ENCODE measurements around the gene ROMO1. TPM values are rescaled to one million over a fixed set of nuclear protein-coding genes. Genes with fewer than 3 reads are reported as not detected.
A peak's percentile ranks its signal among the peaks of the same experiment; 100 is the strongest.
"Not testable (repeated sequence)": the region's sequence is repeated elsewhere in the genome, so short reads cannot be mapped to it uniquely, and the experiment has no call there.

The ROMO1 gene
- total RNA-seq, 1 experiment from 2014 or later: 357 TPM

DNA sequence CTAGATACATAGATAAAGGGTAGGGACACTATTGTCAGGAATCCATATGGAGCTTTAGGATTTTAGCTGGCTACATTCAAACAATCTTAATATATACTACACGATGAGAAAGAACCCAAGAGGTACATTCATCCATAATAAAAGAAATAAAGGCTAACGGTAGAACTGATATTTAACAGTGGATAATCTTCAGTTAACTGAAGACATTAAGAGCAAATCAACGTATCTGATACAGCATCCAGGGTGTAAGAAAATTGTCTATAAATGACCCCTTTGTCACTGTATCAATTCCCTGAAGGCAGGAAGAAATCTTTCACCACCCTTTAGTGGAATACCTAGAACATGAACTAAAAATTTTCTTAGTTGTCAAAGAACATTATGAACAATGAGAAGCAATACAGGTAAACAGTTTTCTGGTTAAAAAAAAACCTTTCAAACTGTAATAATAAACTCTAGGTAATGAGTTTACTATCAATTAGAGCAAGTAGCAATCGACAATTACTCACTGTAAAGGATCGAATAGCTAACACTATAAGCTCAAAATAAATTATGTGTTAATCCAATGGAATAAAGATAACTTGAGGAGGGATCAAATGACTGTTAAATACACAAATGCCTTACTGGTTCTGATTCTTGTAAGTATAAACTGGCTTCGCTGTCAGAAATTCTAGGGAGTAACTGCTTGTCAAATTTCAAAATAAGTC is 11.8 kb downstream of the ROMO1 start:
- Histone ChIP-seq H3K4me1 (no peaks in the 10 kb centered on the region), H3K4me3 (ENCODE audit: low read depth, low read length) (no peak overlapping the region), H3K36me3 (ENCODE audit: control insufficient read depth, insufficient read depth, low read length) (peaks cover 13% of the 10 kb centered on the region), H3K27me3 (replicated peaks; ENCODE audit: control insufficient read depth, insufficient read depth, low read length) (no peaks in the 10 kb centered on the region), H3K9me3 (no peaks in the 10 kb centered on the region)
- ChIA-PET CTCF (interaction anchor here (0.8 kb wide), 1 partner anchor 9 kb away, joined by 3 read pairs; no protein-coding TSS in a partner anchor), POLR2A (interaction anchor here (0.6 to 1.0 kb wide), 5 partner anchors 9 to 92 kb away, joined by 3 to 13 read pairs (median 3); partner anchors contain the start of genes NFS1, RBM39 and ROMO1)
- Mint-ChIP-seq H3K9me3 (ENCODE audit: unreplicated experiment) (no peaks in the 10 kb centered on the region), H3K27me3 (ENCODE audit: insufficient read depth, unreplicated experiment) (no peaks in the 10 kb centered on the region), H3K4me3 (ENCODE audit: unreplicated experiment) (no peak overlapping the region), H3K4me1 (ENCODE audit: low read depth, unreplicated experiment) (peaks cover 8% of the 10 kb centered on the region), H3K36me3 (ENCODE audit: insufficient read depth, unreplicated experiment) (peaks cover 100% of the 10 kb centered on the region), H3K27ac (ENCODE audit: unreplicated experiment) (peak overlapping the region; percentile 2)
- intact Hi-C loops (cut with micrococcal nuclease; ENCODE audit: unreplicated experiment): no loop called here
- no TSS peak for BruUV-seq (replicated peaks)
- DNase-seq: no peak
- TF ChIP-seq, protein P1, sequence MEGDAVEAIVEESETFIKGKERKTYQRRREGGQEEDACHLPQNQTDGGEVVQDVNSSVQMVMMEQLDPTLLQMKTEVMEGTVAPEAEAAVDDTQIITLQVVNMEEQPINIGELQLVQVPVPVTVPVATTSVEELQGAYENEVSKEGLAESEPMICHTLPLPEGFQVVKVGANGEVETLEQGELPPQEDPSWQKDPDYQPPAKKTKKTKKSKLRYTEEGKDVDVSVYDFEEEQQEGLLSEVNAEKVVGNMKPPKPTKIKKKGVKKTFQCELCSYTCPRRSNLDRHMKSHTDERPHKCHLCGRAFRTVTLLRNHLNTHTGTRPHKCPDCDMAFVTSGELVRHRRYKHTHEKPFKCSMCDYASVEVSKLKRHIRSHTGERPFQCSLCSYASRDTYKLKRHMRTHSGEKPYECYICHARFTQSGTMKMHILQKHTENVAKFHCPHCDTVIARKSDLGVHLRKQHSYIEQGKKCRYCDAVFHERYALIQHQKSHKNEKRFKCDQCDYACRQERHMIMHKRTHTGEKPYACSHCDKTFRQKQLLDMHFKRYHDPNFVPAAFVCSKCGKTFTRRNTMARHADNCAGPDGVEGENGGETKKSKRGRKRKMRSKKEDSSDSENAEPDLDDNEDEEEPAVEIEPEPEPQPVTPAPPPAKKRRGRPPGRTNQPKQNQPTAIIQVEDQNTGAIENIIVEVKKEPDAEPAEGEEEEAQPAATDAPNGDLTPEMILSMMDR (IDR thresholded peaks at IDR 0.05; ENCODE audit: insufficient read depth in 1 of 2, low read depth in 1 of 2, low read length in 1 of 2, severe bottlenecking in 1 of 2, unreplicated experiment in 1 of 2): no peak

DNA sequence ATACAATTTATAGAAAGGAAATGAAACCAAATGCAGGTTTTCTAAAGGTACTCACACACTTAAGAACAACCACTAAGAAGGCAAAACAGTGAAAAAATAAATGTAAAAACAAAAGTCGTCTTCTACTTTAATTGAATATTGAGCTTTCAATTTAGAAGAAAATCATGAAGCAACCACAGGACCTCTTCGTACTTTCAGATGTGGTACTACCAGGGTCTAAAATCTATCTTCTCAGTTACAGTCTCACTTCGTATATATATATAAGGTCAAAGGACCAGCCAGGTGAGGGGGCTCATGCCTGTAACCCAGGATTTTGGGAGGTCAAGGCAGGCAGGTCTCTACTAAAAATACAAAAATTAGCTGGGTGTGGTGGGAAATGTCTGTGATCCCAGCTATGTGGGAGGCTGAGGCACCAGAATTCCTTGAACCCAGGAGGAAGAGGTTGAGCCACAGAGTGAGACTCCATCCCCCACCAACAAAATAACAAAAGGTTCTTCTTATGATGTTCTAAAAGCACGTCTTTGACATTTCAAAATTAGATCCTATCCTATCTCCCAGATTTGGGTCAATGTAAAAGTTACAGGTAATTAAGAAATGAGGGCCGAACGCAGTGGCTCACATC is 12.5 kb downstream of the ROMO1 start:
- Mint-ChIP-seq H3K27me3 (ENCODE audit: insufficient read depth, unreplicated experiment) (no peaks in the 10 kb centered on the region), H3K4me1 (ENCODE audit: low read depth, unreplicated experiment) (peaks cover 8% of the 10 kb centered on the region), H3K36me3 (ENCODE audit: insufficient read depth, unreplicated experiment) (peaks cover 100% of the 10 kb centered on the region), H3K27ac (ENCODE audit: unreplicated experiment) (peak overlapping the region; percentile 49), H3K9me3 (ENCODE audit: unreplicated experiment) (no peaks in the 10 kb centered on the region), H3K4me3 (ENCODE audit: unreplicated experiment) (no peak overlapping the region)
- no peak overlapping the region for H3K4me3 ChIP-seq (ENCODE audit: low read depth, low read length)
- TF ChIP-seq, protein P1 (IDR thresholded peaks at IDR 0.05; ENCODE audit: insufficient read depth in 1 of 2, low read depth in 1 of 2, low read length in 1 of 2, severe bottlenecking in 1 of 2, unreplicated experiment in 1 of 2): no peak
- ChIA-PET CTCF (no interaction called here), POLR2A (interaction anchor here (0.8 to 1.0 kb wide), 4 partner anchors 11 to 92 kb away, joined by 3 to 6 read pairs (median 4); partner anchors contain the start of genes NFS1 and ROMO1)
- intact Hi-C loops (cut with micrococcal nuclease; ENCODE audit: unreplicated experiment): no loop called here
- no peaks in the 10 kb centered on the region for H3K27me3 ChIP-seq (replicated peaks; ENCODE audit: control insufficient read depth, insufficient read depth, low read length)
- no peaks in the 10 kb centered on the region for H3K4me1 ChIP-seq
- H3K36me3 ChIP-seq (ENCODE audit: control insufficient read depth, insufficient read depth, low read length): peaks cover 12% of the 10 kb centered on the region
- no peak for DNase-seq
- BruUV-seq (replicated peaks): no TSS peak
- no peaks in the 10 kb centered on the region for H3K9me3 ChIP-seq

GRCh38 chr20:35713120-35713519 is 13.9 kb downstream of the ROMO1 start:
- intact Hi-C loops (cut with micrococcal nuclease; ENCODE audit: unreplicated experiment); H3K4me1 Mint-ChIP-seq (ENCODE audit: low read depth, unreplicated experiment); H3K9me3 Mint-ChIP-seq (ENCODE audit: unreplicated experiment); H3K27me3 Mint-ChIP-seq (ENCODE audit: insufficient read depth, unreplicated experiment); H3K4me3 Mint-ChIP-seq (ENCODE audit: unreplicated experiment); H3K9me3 ChIP-seq; H3K4me3 ChIP-seq (ENCODE audit: low read depth, low read length); H3K27ac Mint-ChIP-seq (ENCODE audit: unreplicated experiment); H3K4me1 ChIP-seq; DNase-seq; BruUV-seq (replicated peaks); H3K27me3 ChIP-seq (replicated peaks; ENCODE audit: control insufficient read depth, insufficient read depth, low read length): not testable (repeated sequence)
- peaks cover 100% of the 10 kb centered on the region for H3K36me3 Mint-ChIP-seq (ENCODE audit: insufficient read depth, unreplicated experiment)
- H3K36me3 ChIP-seq (ENCODE audit: control insufficient read depth, insufficient read depth, low read length): peaks cover 12% of the 10 kb centered on the region
- ChIA-PET CTCF (interaction anchor here (0.7 kb wide), 1 partner anchor 240 kb away, joined by 3 read pairs; no protein-coding TSS in a partner anchor), POLR2A (interaction anchor here (0.8 kb wide), 1 partner anchor 29 kb away, joined by 6 read pairs; the partner anchor contains the start of gene RBM39)

All from Caco-2 (cell line).